Measurements from ENCODE around the gene EEFSEC.

DNA sequence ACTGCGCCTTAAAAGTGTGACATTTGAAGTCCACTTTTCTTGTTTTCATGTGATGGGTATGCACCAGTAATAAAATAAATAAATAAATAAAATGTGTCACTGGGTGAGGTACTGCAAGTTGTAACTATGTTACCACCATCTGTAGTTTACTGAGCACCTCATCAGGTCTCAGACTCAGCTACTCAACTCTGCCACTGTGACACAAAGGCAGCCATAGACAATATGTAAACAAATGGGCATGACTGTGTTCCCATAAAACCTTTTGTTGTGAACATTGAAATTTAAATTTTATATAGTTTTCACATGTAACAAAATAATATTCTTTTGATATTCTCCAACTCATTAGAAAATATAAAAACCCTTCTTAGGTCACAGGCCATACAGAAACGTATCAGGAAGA, 193.3 kb downstream of the EEFSEC start:
- TF ChIP-seq CTCF (IDR thresholded peaks at IDR 0.05) (no peak), EP300 (IDR thresholded peaks at IDR 0.05) (no peak)
